GM12878 (cell line): ENCODE results near the gene DDX52.

Experiments used
- CTCF ChIP-seq, 3 experiments: IDR thresholded peaks in 2 of 3; conservative IDR thresholded peaks in 1 of 3; 2 replicates each; pipeline ENCODE4 v1.5.1; 2011; ENCODE audit warnings: low read depth in 3 of 3, low read length in 3 of 3, mild to moderate bottlenecking in 3 of 3, control low read depth in 2 of 3, moderate library complexity in 2 of 3, inconsistent platforms in 1 of 3, mixed read lengths in 1 of 3; ENCODE audit not compliant: control insufficient read depth in 2 of 3, insufficient read depth in 1 of 3; ENCODE audit errors: extremely low read depth in 1 of 3
- EP300 ChIP-seq, 2 experiments: fragments of 150-350 bp in 1 of 2; IDR thresholded peaks; 2 replicates each; pipeline ENCODE4 v1.6.1; 2011 to 2012; ENCODE audit warnings: low read depth in 2 of 2, low read length in 2 of 2, borderline replicate concordance in 1 of 2, improper control_type of control experiment in 1 of 2, inconsistent platforms in 1 of 2; ENCODE audit not compliant: control insufficient read depth in 1 of 2
- JUNB ChIP-seq: IDR thresholded peaks from 2 replicates; pipeline ENCODE4 v1.6.1; 2016; ENCODE audit warnings: antibody characterized with exemption, mild to moderate bottlenecking
- NRF1 ChIP-seq: conservative IDR thresholded peaks from 2 replicates; pipeline ENCODE4 v1.6.1; 2011; ENCODE audit warnings: mild to moderate bottlenecking, low read depth, low read length, improper control_type of control experiment
- PAX5 ChIP-seq: IDR thresholded peaks from 2 replicates; pipeline ENCODE4 v1.6.1; 2011; ENCODE audit warnings: low read depth, low read length, borderline replicate concordance
- PBX3 ChIP-seq: IDR thresholded peaks from 2 replicates; pipeline ENCODE4 v1.6.1; 2011; ENCODE audit warnings: mild to moderate bottlenecking, low read depth, low read length, moderate library complexity; ENCODE audit not compliant: insufficient replicate concordance
- POLR2AphosphoS2 ChIP-seq: IDR thresholded peaks from 2 replicates; pipeline ENCODE4 v1.6.1; 2011; ENCODE audit warnings: low read depth, mild to moderate bottlenecking, low read length, improper control_type of control experiment, moderate library complexity
- TCF7 ChIP-seq: IDR thresholded peaks from 2 replicates; pipeline ENCODE4 v1.6.1; 2014; ENCODE audit warnings: antibody characterized with exemption, borderline replicate concordance

DNA sequence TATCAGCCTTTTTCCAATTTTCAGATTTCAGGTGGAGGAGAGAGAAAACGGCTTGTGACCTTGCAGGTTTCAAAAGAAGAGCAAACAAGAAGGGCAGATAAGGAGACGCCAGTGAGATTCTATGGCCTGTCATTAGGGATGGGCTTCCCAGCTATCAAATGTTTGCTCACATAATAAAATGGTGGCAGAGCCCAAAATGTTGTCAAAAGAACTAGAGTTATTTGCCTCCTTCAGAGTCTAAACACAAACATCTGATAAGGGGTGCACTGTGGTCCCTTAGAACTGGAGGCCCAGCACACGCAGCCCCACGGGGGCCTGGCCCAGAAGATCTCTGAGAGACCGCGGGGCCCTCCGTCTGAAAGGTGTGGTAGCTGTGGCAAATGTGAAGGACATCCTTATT lies 46.1 kb upstream of the DDX52 start:
- TF ChIP-seq CTCF (IDR thresholded peaks at IDR 0.05 in 2 of 3, conservative IDR thresholded peaks at IDR 0.05 in 1 of 3; ENCODE audit: control insufficient read depth in 2 of 3, extremely low read depth in 1 of 3, insufficient read depth in 1 of 3, low read depth in 3 of 3, low read length in 3 of 3): no peak
- no peak for TF ChIP-seq JUNB
- no peak for TF ChIP-seq NRF1
- no peak for TF ChIP-seq PAX5
- TF ChIP-seq TCF7: no peak
- TF ChIP-seq POLR2AphosphoS2: no peak
- no peak for TF ChIP-seq PBX3
- TF ChIP-seq EP300 (IDR thresholded peaks at IDR 0.05; ENCODE audit: borderline replicate concordance in 1 of 2, control insufficient read depth in 1 of 2, low read depth in 2 of 2, low read length in 2 of 2): no peak
